Astrocyte (in vitro differentiated cells and primary cell): ENCODE measurements around the gene SPINK14. TPM values are rescaled to one million over a fixed set of nuclear protein-coding genes. Genes with fewer than 3 reads are reported as not detected.
A peak's percentile ranks its signal among the peaks of the same experiment; 100 is the strongest.

Experiments used
- DNase-seq: peaks from one replicate; pipeline ENCODE4 v3.0.0-alpha.2; 2010; ENCODE audit warnings: low read depth
- FAIRE-seq: peaks from 2 replicates; lab custom pipeline; 2011; peaks lifted over from hg19 to GRCh38; lab: Jason Lieb, UNC
- H2AFZ ChIP-seq: 2 replicates; pipeline ENCODE4 v1.6.0; 2012; ENCODE audit warnings: low read depth, low read length, inconsistent platforms
- H3K27ac ChIP-seq: 2 replicates; pipeline ENCODE4 v1.5.1; 2011; ENCODE audit warnings: low read depth, low read length, inconsistent platforms
- H3K27me3 ChIP-seq: 2 replicates; pipeline ENCODE4 v1.6.0; 2011; ENCODE audit warnings: low read length, inconsistent platforms; ENCODE audit not compliant: insufficient read depth
- H3K36me3 ChIP-seq: 2 replicates; pipeline ENCODE4 v1.5.1; 2011; ENCODE audit warnings: low read length, inconsistent platforms; ENCODE audit not compliant: insufficient read depth
- H3K4me1 ChIP-seq: 2 replicates; pipeline ENCODE4 v1.5.1; 2011; ENCODE audit warnings: low read length, inconsistent platforms; ENCODE audit not compliant: insufficient read depth
- H3K4me2 ChIP-seq: 2 replicates; pipeline ENCODE4 v1.6.0; 2012; ENCODE audit warnings: low read length, inconsistent platforms
- H3K4me3 ChIP-seq: 2 replicates; pipeline ENCODE4 v1.5.1; 2011; ENCODE audit warnings: low read depth, mild to moderate bottlenecking, low read length, inconsistent platforms; ENCODE audit not compliant: insufficient read depth
- H3K79me2 ChIP-seq: 2 replicates; pipeline ENCODE4 v1.6.0; 2012; ENCODE audit warnings: mild to moderate bottlenecking, low read length, inconsistent platforms; ENCODE audit not compliant: insufficient read depth
- H3K9ac ChIP-seq: 2 replicates; pipeline ENCODE4 v1.6.0; 2012; ENCODE audit warnings: mild to moderate bottlenecking, low read length, inconsistent platforms
- H3K9me3 ChIP-seq: 2 replicates; pipeline ENCODE4 v1.5.1; 2012; ENCODE audit warnings: low read depth, mild to moderate bottlenecking, low read length, inconsistent platforms; ENCODE audit not compliant: insufficient read depth
- H4K20me1 ChIP-seq: 2 replicates; pipeline ENCODE4 v1.6.0; 2012; ENCODE audit warnings: low read length, inconsistent platforms; ENCODE audit not compliant: insufficient read depth
- H3K27ac Mint-ChIP-seq: one replicate; pipeline ENCODE4 v1.8.0; 2021; ENCODE audit warnings: mild to moderate bottlenecking, mixed read lengths; ENCODE audit not compliant: unreplicated experiment
- H3K27me3 Mint-ChIP-seq: one replicate; pipeline ENCODE4 v1.8.0; 2021; ENCODE audit warnings: low read depth, mixed read lengths; ENCODE audit not compliant: unreplicated experiment
- H3K36me3 Mint-ChIP-seq: one replicate; pipeline ENCODE4 v1.8.0; 2021; ENCODE audit warnings: low read depth, mixed read lengths; ENCODE audit not compliant: unreplicated experiment
- H3K4me1 Mint-ChIP-seq: one replicate; pipeline ENCODE4 v1.8.0; 2021; ENCODE audit warnings: low read depth, mixed read lengths; ENCODE audit not compliant: unreplicated experiment
- H3K4me3 Mint-ChIP-seq: one replicate; pipeline ENCODE4 v1.8.0; 2021; ENCODE audit warnings: mild to moderate bottlenecking, moderate library complexity, mixed read lengths; ENCODE audit not compliant: unreplicated experiment
- H3K9me3 Mint-ChIP-seq: one replicate; pipeline ENCODE4 v1.8.0; 2021; ENCODE audit warnings: mild to moderate bottlenecking, mixed read lengths; ENCODE audit not compliant: unreplicated experiment
- EZH2 ChIP-seq: IDR thresholded peaks from 2 replicates; pipeline ENCODE4 v1.6.1; 2012; ENCODE audit warnings: mild to moderate bottlenecking, low read length, inconsistent platforms; ENCODE audit not compliant: insufficient read depth
- total RNA-seq: library from RNA; stranded (reverse); gene quantifications from 2 replicates; pipeline ENCODE4 v1.2.1, GENCODE V29; 2021
- TF ChIP-seq, protein P1 (sequence below): IDR thresholded peaks from 2 replicates; pipeline ENCODE4 v1.5.1; 2011; ENCODE audit warnings: low read depth, mild to moderate bottlenecking, inconsistent platforms, low read length, moderate library complexity; ENCODE audit not compliant: insufficient read depth

Gene SPINK14
- total RNA-seq, 1 donor from 2014 or later, result not detected

DNA sequence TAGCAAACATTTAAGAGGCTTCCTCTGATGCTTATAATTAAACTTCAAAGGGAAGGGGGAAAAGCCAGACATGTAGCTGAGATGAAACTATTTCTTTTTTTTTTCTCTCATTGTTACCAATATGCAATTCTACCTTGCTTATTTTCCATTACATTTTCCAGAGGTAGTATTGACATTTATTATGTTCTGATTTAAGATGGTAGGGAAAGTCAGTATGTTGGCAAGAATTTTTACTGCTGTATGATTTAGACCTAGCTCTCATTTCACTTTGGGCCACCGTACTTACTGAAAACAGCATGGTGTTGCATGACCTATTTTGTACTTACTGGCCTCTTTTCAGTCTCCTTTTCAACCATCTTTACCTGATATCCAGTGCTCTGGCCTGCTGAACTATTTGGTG is 24.9 kb downstream of the SPINK14 start:
- DNase-seq, result no peak
- Mint-ChIP-seq H3K27me3 (no peaks in the 10 kb centered on the region), H3K9me3 (no peaks in the 10 kb centered on the region), H3K4me1 (no peaks in the 10 kb centered on the region), H3K4me3 (no peak overlapping the region), H3K27ac (no peak overlapping the region), H3K36me3 (no peaks in the 10 kb centered on the region)
- Histone ChIP-seq H3K27ac (no peak overlapping the region), H2AFZ (no peak overlapping the region), H3K9me3 (no peaks in the 10 kb centered on the region), H3K79me2 (no peaks in the 10 kb centered on the region), H3K4me2 (no peak overlapping the region), H3K9ac (no peak overlapping the region), H3K27me3 (no peaks in the 10 kb centered on the region), H4K20me1 (no peaks in the 10 kb centered on the region), H3K36me3 (no peaks in the 10 kb centered on the region), H3K4me1 (no peaks in the 10 kb centered on the region), H3K4me3 (no peak overlapping the region)
- no peak for FAIRE-seq
- no peak for TF ChIP-seq EZH2
- TF ChIP-seq, protein P1, sequence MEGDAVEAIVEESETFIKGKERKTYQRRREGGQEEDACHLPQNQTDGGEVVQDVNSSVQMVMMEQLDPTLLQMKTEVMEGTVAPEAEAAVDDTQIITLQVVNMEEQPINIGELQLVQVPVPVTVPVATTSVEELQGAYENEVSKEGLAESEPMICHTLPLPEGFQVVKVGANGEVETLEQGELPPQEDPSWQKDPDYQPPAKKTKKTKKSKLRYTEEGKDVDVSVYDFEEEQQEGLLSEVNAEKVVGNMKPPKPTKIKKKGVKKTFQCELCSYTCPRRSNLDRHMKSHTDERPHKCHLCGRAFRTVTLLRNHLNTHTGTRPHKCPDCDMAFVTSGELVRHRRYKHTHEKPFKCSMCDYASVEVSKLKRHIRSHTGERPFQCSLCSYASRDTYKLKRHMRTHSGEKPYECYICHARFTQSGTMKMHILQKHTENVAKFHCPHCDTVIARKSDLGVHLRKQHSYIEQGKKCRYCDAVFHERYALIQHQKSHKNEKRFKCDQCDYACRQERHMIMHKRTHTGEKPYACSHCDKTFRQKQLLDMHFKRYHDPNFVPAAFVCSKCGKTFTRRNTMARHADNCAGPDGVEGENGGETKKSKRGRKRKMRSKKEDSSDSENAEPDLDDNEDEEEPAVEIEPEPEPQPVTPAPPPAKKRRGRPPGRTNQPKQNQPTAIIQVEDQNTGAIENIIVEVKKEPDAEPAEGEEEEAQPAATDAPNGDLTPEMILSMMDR, result no peak

DNA sequence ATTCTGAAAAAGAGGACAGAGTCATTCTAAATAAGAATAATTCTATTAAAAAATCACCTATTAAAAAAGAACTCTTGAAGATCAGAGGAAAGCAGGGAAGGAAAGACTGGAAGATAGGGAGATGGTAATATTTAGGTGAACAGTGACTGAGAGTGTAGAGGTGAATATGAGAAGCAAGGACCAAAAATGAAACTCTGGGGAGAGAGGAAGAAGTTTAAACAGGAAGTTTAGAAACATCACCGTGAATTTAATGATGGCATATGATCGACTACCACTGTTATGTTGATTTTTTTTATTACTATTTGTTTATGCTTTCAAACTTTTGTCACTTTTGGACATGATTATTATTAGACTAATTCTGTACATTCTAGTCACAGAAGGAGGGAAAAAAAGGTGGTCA is 32.8 kb downstream of the SPINK14 start:
- Histone ChIP-seq H3K4me3 (no peak overlapping the region), H3K9me3 (no peaks in the 10 kb centered on the region), H4K20me1 (no peaks in the 10 kb centered on the region), H3K9ac (no peak overlapping the region), H3K4me1 (no peaks in the 10 kb centered on the region), H3K4me2 (no peak overlapping the region), H3K36me3 (no peaks in the 10 kb centered on the region), H3K79me2 (no peaks in the 10 kb centered on the region), H2AFZ (no peak overlapping the region), H3K27me3 (no peaks in the 10 kb centered on the region), H3K27ac (no peak overlapping the region)
- H3K36me3 Mint-ChIP-seq, result no peaks in the 10 kb centered on the region
- H3K4me1 Mint-ChIP-seq, result peaks cover 5% of the 10 kb centered on the region
- no peak overlapping the region for H3K4me3 Mint-ChIP-seq
- TF ChIP-seq, protein P1, result no peak
- no peak for TF ChIP-seq EZH2
- H3K27me3 Mint-ChIP-seq, result no peaks in the 10 kb centered on the region
- FAIRE-seq (no peak), DNase-seq (no peak)
- H3K9me3 Mint-ChIP-seq, result no peaks in the 10 kb centered on the region
- H3K27ac Mint-ChIP-seq, result no peak overlapping the region

DNA sequence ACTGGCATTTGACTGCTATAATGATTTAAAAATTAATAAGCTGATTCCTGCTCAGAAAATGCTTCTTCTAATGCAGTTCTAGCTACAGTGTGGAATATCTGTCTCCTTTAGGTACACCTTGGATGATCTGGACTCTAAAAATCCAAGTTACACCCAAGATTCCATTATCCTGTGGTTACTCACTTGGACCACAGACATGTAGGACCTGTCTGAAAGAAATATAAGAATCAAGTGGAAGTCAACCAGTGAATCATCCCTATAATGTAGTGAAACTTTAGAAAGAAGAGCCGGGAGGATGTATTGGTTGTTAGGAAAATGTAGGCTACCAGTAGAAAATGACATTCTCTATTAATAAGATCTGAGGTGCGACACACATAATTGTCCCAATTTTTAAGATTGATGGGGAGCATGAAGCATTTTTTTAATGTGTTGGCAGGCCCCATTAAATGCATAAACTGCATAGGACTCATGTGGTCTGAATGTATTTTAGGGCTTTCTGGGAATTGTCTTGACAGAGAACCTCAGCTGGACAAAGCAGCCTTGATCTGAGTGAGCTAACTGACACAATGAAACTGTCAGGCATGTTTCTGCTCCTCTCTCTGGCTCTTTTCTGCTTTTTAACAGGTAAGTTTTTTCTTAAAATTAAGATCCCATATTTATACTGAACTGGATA is 34.3 kb downstream of the SPINK14 start, which contains the start of gene SPINK6:
TSS of gene SPINK6 (plus strand) at position 512 of the 673 bp plus-strand sequence. CDS start at position 567, 55 bp downstream.
- Histone ChIP-seq H4K20me1 (no peaks in the 10 kb centered on the region), H3K4me2 (no peak within 1 kb of the TSS), H3K4me1 (no peaks in the 10 kb centered on the region), H3K27me3 (no peaks in the 10 kb centered on the region), H3K9me3 (no peaks in the 10 kb centered on the region), H3K36me3 (no peaks in the 10 kb centered on the region), H3K9ac (no peak within 1 kb of the TSS), H3K27ac (no peak within 1 kb of the TSS), H3K79me2 (no peaks in the 10 kb centered on the region), H3K4me3 (no peak within 1 kb of the TSS), H2AFZ (no peak within 1 kb of the TSS)
- Mint-ChIP-seq H3K36me3 (no peaks in the 10 kb centered on the region), H3K4me3 (no peak within 1 kb of the TSS), H3K27me3 (no peaks in the 10 kb centered on the region), H3K27ac (no peak within 1 kb of the TSS), H3K4me1 (peaks cover 5% of the 10 kb centered on the region), H3K9me3 (no peaks in the 10 kb centered on the region)
- FAIRE-seq, result no peak
- no peak for TF ChIP-seq EZH2
- TF ChIP-seq, protein P1, result no peak
- DNase-seq, result peak; percentile 39
